HFF-Myc (cell line): ENCODE data around the gene SLC18A2.
"Not testable (repeated sequence)": the region's sequence is repeated elsewhere in the genome, so short reads cannot be mapped to it uniquely, and the experiment has no call there.

ENCODE experiments used
- DNase-seq: peaks from one replicate; pipeline ENCODE4 v3.0.0-alpha.2; 2011; ENCODE audit warnings: low read depth; ENCODE audit errors: extremely low read depth
- H3K4me3 ChIP-seq: replicated peaks from 2 replicates; pipeline ENCODE4 v1.5.1; 2011; ENCODE audit warnings: low read depth, mild to moderate bottlenecking, control low read depth, low read length
- CTCF ChIP-seq: IDR thresholded peaks from 2 replicates; pipeline ENCODE4 v1.5.1; 2012; ENCODE audit warnings: mild to moderate bottlenecking, low read depth, low read length, control low read depth; ENCODE audit errors: missing control alignments

The SLC18A2 gene

GRCh38 chr10:117277675-117278074, 36.8 kb downstream of the SLC18A2 start:
- DNase-seq: no peak
- no peak overlapping the region for H3K4me3 ChIP-seq
- no peak for TF ChIP-seq CTCF

- DNase-seq: no peak
- no peak overlapping the region for H3K4me3 ChIP-seq
- TF ChIP-seq CTCF: no peak
These were observed 44.0 kb downstream of the SLC18A2 start for GRCh38 chr10:117284716-117285494.

GRCh38 chr10:117290872-117291271, 50.0 kb downstream of the SLC18A2 start:
- not testable (repeated sequence) for DNase-seq, H3K4me3 ChIP-seq

GRCh38 chr10:117294039-117294645, 53.2 kb downstream of the SLC18A2 start:
- no peak for TF ChIP-seq CTCF
- no peak for DNase-seq
- no peak overlapping the region for H3K4me3 ChIP-seq

GRCh38 chr10:117294735-117295134, 53.8 kb downstream of the SLC18A2 start:
- no peak overlapping the region for H3K4me3 ChIP-seq
- DNase-seq: no peak
- no peak for TF ChIP-seq CTCF

- no peak for DNase-seq
These were observed 57.3 kb downstream of the SLC18A2 start for GRCh38 chr10:117298219-117298618.

More at GRCh38 chr10:117298219-117298618, 57.3 kb downstream of the SLC18A2 start:
- TF ChIP-seq CTCF: no peak
- H3K4me3 ChIP-seq: no peak overlapping the region
